Skeletal muscle satellite cell (primary cell): Measurements from ENCODE around the gene ASIC2.

Source experiments
- H3K27me3 ChIP-seq: 2 replicates; pipeline ENCODE4 v1.7.0; 2013; ENCODE audit warnings: low read length; ENCODE audit not compliant: control insufficient read depth, insufficient read depth
- H3K36me3 ChIP-seq: 2 replicates; pipeline ENCODE4 v1.7.0; 2013; ENCODE audit warnings: mild to moderate bottlenecking, control low read depth, low read length; ENCODE audit not compliant: insufficient read depth
- H3K4me1 ChIP-seq: 2 replicates; pipeline ENCODE4 v1.7.0; 2013; ENCODE audit warnings: low read length; ENCODE audit not compliant: control insufficient read depth, insufficient read depth
- H3K4me2 ChIP-seq: 2 replicates; pipeline ENCODE4 v1.7.0; 2013; ENCODE audit warnings: mild to moderate bottlenecking, low read length
- H3K4me3 ChIP-seq: 2 replicates; pipeline ENCODE4 v1.7.0; 2013; ENCODE audit warnings: low read length
- H3K9ac ChIP-seq: 2 replicates; pipeline ENCODE4 v1.7.0; 2013; ENCODE audit warnings: mild to moderate bottlenecking, low read depth, low read length, moderate library complexity
- H3K9me3 ChIP-seq: replicated peaks from 2 replicates; pipeline ENCODE4 v1.7.0; 2013; ENCODE audit warnings: mild to moderate bottlenecking, control low read depth, low read length

Gene ASIC2

DNA sequence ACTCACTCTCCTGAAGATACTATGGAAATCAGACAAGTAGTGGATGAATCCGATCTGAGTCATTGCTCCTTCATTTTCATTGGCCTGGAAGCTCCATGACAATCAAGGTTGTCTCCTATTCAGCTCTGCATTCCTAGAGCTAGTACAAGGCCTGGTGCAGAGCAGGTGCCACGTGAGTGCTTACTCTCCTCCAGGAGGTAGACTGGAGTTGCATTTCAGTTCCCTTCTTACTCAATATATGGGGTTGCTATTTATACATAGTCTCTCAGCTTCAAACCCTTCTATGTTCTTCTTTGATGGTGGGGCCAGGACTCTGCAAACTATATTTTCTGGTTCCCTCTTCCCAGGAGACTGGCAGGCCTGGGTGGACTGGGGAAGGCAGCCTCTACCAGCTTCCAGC is 148.3 kb downstream of the ASIC2 start:
- no peak overlapping the region for H3K4me3 ChIP-seq
- no peaks in the 10 kb centered on the region for H3K27me3 ChIP-seq
- H3K4me1 ChIP-seq: no peaks in the 10 kb centered on the region
- H3K9me3 ChIP-seq: no peaks in the 10 kb centered on the region
- no peak overlapping the region for H3K4me2 ChIP-seq
- no peaks in the 10 kb centered on the region for H3K36me3 ChIP-seq
- no peak overlapping the region for H3K9ac ChIP-seq

DNA sequence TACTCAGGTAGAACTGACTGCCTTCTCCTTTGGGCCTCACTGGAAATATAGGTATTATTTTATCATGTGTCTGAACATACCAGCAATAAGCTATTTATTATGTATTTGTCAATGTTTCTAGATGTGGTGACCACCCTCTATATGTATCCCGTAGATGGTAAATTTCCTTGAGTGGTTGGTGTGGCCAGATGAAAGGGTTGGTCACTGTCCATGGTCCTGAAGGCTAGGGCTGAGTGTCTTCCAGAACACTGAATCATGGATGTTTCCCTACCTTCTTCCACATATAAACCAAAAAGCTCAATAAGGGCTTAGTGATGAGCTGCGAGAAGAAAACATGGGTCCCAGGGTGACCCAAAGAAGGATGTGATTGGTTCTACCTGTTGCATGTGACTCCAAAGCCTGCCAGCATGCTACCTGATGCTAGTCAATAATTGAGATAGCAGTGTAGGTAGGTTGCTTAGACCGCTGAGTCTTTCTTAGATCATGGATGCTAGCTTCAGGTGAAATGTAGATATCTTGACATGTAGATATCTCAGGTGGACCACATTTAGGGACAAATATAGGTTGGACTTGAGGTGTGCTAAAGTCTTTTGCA is 150.3 kb downstream of the ASIC2 start:
- H3K27me3 ChIP-seq: no peaks in the 10 kb centered on the region
- no peaks in the 10 kb centered on the region for H3K36me3 ChIP-seq
- no peak overlapping the region for H3K4me3 ChIP-seq
- no peaks in the 10 kb centered on the region for H3K9me3 ChIP-seq
- no peak overlapping the region for H3K4me2 ChIP-seq
- no peaks in the 10 kb centered on the region for H3K4me1 ChIP-seq
- H3K9ac ChIP-seq: no peak overlapping the region

DNA sequence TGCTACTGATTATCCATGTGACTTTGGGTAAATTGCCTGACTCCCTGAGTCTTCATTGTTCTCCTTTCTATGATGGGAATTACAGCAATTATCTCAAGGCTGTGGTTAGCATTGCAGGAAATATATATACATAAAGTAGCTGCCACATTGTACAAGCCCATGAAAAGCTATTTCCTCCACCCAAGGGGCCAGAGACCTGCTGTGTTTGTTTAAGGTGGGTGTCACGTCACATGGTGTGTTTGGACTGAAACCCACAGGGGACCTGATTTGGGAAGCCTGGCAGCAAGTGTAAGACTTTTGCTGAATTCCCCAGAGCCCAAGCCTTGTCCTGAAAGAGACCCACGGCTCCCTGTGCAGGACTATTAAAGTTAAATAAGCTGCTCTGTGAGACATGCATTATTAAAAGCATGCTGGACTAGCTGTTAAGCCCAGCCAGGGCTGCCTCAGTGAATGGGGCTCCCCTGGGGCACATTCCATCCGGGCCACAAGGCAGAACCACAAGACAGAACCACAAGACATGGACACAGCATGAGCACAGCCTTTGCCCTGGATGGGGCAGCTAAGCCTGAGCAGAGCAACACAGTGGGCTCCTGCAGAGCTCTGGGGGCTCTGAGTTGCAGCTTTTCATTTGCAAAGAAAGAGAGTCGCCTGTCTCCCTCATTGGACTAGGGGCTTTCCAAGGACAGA is 152.5 kb downstream of the ASIC2 start:
- H3K4me2 ChIP-seq: no peak overlapping the region
- no peaks in the 10 kb centered on the region for H3K9me3 ChIP-seq
- no peaks in the 10 kb centered on the region for H3K27me3 ChIP-seq
- no peaks in the 10 kb centered on the region for H3K36me3 ChIP-seq
- no peak overlapping the region for H3K9ac ChIP-seq
- no peak overlapping the region for H3K4me3 ChIP-seq
- no peaks in the 10 kb centered on the region for H3K4me1 ChIP-seq

DNA sequence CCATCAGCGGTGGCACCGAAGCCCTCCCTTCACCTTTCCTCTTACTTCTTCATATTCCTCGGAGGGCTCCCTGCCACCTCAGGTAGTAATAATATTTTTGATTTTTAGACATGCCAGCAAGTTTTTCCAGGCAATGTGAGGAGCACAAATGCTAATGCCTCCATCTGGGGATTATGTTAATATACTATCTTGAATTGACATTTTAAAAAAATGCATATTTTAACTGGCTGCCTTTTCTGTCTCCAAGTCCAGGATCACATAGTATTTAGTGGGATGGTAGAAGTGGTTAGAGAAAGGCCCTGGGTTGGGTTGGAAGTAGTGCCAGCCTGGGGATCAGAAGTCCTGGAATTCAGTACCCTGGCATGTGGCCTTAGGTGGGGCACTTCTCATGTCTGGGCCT is 154.5 kb downstream of the ASIC2 start:
- no peaks in the 10 kb centered on the region for H3K9me3 ChIP-seq
- no peak overlapping the region for H3K4me2 ChIP-seq
- H3K36me3 ChIP-seq: no peaks in the 10 kb centered on the region
- no peak overlapping the region for H3K4me3 ChIP-seq
- no peaks in the 10 kb centered on the region for H3K27me3 ChIP-seq
- H3K9ac ChIP-seq: no peak overlapping the region
- no peaks in the 10 kb centered on the region for H3K4me1 ChIP-seq

- no peaks in the 10 kb centered on the region for H3K4me1 ChIP-seq
- no peak overlapping the region for H3K4me2 ChIP-seq
- H3K36me3 ChIP-seq: no peaks in the 10 kb centered on the region
- no peak overlapping the region for H3K4me3 ChIP-seq
- H3K9me3 ChIP-seq: no peaks in the 10 kb centered on the region
- H3K9ac ChIP-seq: no peak overlapping the region
- H3K27me3 ChIP-seq: no peaks in the 10 kb centered on the region
Observed at GRCh38 chr17:33137426-33137825, 155.7 kb downstream of the ASIC2 start.

GRCh38 chr17:33135691-33136090 is 157.4 kb downstream of the ASIC2 start:
- no peaks in the 10 kb centered on the region for H3K9me3 ChIP-seq
- H3K27me3 ChIP-seq: no peaks in the 10 kb centered on the region
- no peak overlapping the region for H3K9ac ChIP-seq
- no peaks in the 10 kb centered on the region for H3K36me3 ChIP-seq
- no peaks in the 10 kb centered on the region for H3K4me1 ChIP-seq
- H3K4me3 ChIP-seq: no peak overlapping the region
- H3K4me2 ChIP-seq: no peak overlapping the region

GRCh38 chr17:33131620-33132019 is 161.5 kb downstream of the ASIC2 start:
- Histone ChIP-seq H3K9ac (no peak overlapping the region), H3K4me2 (no peak overlapping the region), H3K27me3 (no peaks in the 10 kb centered on the region), H3K9me3 (no peaks in the 10 kb centered on the region), H3K36me3 (no peaks in the 10 kb centered on the region), H3K4me3 (no peak overlapping the region), H3K4me1 (no peaks in the 10 kb centered on the region)

DNA sequence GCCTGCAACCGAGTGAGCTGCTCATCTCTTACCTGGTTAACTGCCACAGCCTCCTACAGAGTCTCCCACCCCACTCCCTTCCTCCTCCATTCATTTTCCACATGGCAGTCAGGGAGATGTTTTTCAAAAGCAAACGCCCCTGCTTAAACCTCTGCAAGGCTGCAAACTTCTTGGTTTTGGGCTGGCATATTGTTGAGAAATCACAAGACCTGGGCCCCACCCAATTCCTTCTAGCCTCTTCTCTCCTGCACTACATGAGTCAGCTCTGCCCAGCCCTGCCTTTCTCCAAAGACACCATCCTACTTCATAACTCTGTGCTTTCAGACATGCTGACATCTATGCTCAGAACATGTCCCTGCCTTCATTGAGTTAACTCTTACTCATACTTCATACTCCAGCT is 165.4 kb downstream of the ASIC2 start:
- H3K4me1 ChIP-seq: no peaks in the 10 kb centered on the region
- H3K9me3 ChIP-seq: no peaks in the 10 kb centered on the region
- H3K36me3 ChIP-seq: no peaks in the 10 kb centered on the region
- H3K9ac ChIP-seq: no peak overlapping the region
- H3K4me2 ChIP-seq: no peak overlapping the region
- H3K4me3 ChIP-seq: no peak overlapping the region
- no peaks in the 10 kb centered on the region for H3K27me3 ChIP-seq

GRCh38 chr17:33126086-33126485 is 167.0 kb downstream of the ASIC2 start:
- no peak overlapping the region for H3K9ac ChIP-seq
- no peak overlapping the region for H3K4me3 ChIP-seq
- no peaks in the 10 kb centered on the region for H3K4me1 ChIP-seq
- H3K4me2 ChIP-seq: no peak overlapping the region
- no peaks in the 10 kb centered on the region for H3K27me3 ChIP-seq
- H3K36me3 ChIP-seq: no peaks in the 10 kb centered on the region
- no peaks in the 10 kb centered on the region for H3K9me3 ChIP-seq

DNA sequence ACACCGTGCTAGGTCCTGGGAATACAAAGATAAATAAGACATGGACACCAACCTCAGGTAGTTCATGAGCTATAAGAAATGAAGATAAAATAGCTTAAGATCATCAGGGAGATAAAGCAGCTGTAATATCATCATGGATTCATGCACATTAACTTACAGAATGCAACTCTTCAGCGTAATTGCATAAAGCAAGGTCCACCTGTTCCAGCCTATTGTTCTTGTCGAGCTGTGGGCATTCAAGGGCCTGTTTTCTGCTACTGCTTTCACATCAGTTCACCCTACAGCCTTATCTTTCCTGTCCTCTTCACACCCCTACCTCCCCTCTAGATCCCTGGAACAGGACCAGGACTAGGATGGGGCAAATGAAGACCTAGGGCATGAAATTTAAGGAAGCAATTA is 167.5 kb downstream of the ASIC2 start:
- Histone ChIP-seq H3K9ac (no peak overlapping the region), H3K27me3 (no peaks in the 10 kb centered on the region), H3K4me3 (no peak overlapping the region), H3K9me3 (no peaks in the 10 kb centered on the region), H3K36me3 (no peaks in the 10 kb centered on the region), H3K4me1 (no peaks in the 10 kb centered on the region), H3K4me2 (no peak overlapping the region)

DNA sequence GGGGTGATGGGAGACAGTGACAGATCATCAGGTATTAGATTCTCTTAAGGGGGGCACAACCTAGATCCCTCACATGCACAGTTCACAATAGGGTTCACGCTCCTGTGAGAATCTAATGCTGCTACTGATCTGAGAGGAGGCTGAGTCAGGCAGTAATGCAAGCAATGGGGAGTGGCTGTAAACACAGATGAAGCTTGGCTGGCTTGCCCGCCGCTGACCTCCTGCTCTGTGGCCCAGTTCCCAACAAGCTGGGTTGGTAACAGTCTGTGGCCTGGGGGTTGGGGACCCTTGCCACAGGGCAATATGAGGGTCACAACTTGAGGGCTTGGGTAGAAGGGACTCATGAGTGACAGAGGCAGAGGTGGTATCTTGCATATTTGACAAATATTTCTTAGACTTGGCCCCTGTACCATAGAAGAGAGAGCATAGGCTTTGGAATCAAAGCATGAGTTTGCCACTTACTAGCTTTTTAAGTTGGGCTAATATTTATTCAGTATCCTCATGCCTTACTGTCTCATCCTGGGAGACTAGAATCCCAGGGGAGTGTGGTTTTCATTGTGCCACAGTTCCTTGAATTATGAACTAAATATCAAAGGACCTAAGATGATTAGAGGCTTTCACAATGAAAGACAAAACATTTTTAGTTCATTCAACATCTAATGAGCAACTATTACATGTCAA is 168.1 kb downstream of the ASIC2 start:
- no peaks in the 10 kb centered on the region for H3K27me3 ChIP-seq
- H3K9ac ChIP-seq: no peak overlapping the region
- no peak overlapping the region for H3K4me2 ChIP-seq
- no peaks in the 10 kb centered on the region for H3K4me1 ChIP-seq
- no peaks in the 10 kb centered on the region for H3K36me3 ChIP-seq
- no peaks in the 10 kb centered on the region for H3K9me3 ChIP-seq
- no peak overlapping the region for H3K4me3 ChIP-seq

DNA sequence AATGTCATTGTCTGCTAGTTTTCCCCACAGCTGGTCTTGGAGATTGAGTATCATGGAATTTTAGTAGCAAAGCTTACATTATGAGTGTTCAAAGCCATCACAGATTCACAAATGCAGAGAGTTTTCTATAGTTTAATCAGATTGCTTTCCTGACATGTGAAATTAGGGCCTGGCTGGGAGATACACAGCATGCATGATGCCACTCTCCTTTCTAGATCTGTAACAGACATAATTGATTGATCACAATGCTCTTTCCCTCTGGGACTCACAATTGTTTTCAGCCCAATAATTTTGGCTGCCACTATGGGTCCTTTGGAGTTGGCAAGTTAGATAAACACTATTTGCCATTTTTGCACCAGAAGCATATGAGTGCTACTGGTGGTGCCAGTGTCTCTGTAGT is 168.9 kb downstream of the ASIC2 start:
- H3K4me2 ChIP-seq: no peak overlapping the region
- H3K9ac ChIP-seq: no peak overlapping the region
- H3K4me1 ChIP-seq: no peaks in the 10 kb centered on the region
- no peaks in the 10 kb centered on the region for H3K36me3 ChIP-seq
- no peaks in the 10 kb centered on the region for H3K27me3 ChIP-seq
- H3K4me3 ChIP-seq: no peak overlapping the region
- H3K9me3 ChIP-seq: no peaks in the 10 kb centered on the region
